GM18907 (cell line): ENCODE data around the gene BMP3.
"Not testable (repeated sequence)": the region's sequence is repeated elsewhere in the genome, so short reads cannot be mapped to it uniquely, and the experiment has no call there.

ENCODE experiments used
- ATAC-seq: cut with Tn5 transposase; IDR thresholded peaks from one replicate; pipeline ENCODE4 v1.9.1; 2021; ENCODE audit warnings: mild to moderate bottlenecking, moderate library complexity; ENCODE audit not compliant: unreplicated experiment

BMP3 gene

GRCh38 chr4:81030061-81030980 is at the start of gene BMP3:
Gene BMP3 (plus strand): TSS chr4:81030708. CDS start chr4:81031285, 577 bp downstream.
- ATAC-seq, result no peak

- ATAC-seq, result no peak
Measured at GRCh38 chr4:80986011-80986410, 44.5 kb upstream of the BMP3 start.

- ATAC-seq, result peak; percentile 78
Measured at GRCh38 chr4:80989921-80990544, 40.5 kb upstream of the BMP3 start.

GRCh38 chr4:80990851-80991250 is 39.7 kb upstream of the BMP3 start:
- ATAC-seq, result peak; percentile 65

GRCh38 chr4:80999943-81000342 is 30.6 kb upstream of the BMP3 start:
- no peak for ATAC-seq

GRCh38 chr4:81003597-81004111 is 26.9 kb upstream of the BMP3 start:
- ATAC-seq, result peak; percentile 100

- ATAC-seq, result no peak
Measured at GRCh38 chr4:81007417-81007816, 23.1 kb upstream of the BMP3 start.

- not testable (repeated sequence) for ATAC-seq
Measured at GRCh38 chr4:81016566-81016965, 13.9 kb upstream of the BMP3 start.

GRCh38 chr4:81019006-81019405 is 11.5 kb upstream of the BMP3 start:
- ATAC-seq, result no peak

- no peak for ATAC-seq
Measured at GRCh38 chr4:81021142-81021944, 9.2 kb upstream of the BMP3 start.

GRCh38 chr4:81021981-81022380 is 8.5 kb upstream of the BMP3 start:
- no peak for ATAC-seq

- no peak for ATAC-seq
Measured at GRCh38 chr4:81023484-81023883, 7.0 kb upstream of the BMP3 start.

GRCh38 chr4:81030981-81031791 is 678 bp downstream of the BMP3 start:
- ATAC-seq, result no peak

GRCh38 chr4:81031796-81032551 is 1.5 kb downstream of the BMP3 start:
- ATAC-seq, result no peak

- ATAC-seq, result no peak
Measured at GRCh38 chr4:81032771-81033684, 2.5 kb downstream of the BMP3 start.

GRCh38 chr4:81038636-81039350 is 8.3 kb downstream of the BMP3 start:
- ATAC-seq, result no peak

- no peak for ATAC-seq
Measured at GRCh38 chr4:81039351-81039972, 9.0 kb downstream of the BMP3 start.
